ENCODE measurements around the gene SIL1. TPM values are rescaled to one million over a fixed set of nuclear protein-coding genes. Genes with fewer than 3 reads are reported as not detected.
"Not testable (repeated sequence)": the region's sequence is repeated elsewhere in the genome, so short reads cannot be mapped to it uniquely, and the experiment has no call there.

Gene SIL1
- total RNA-seq, 4 donors from 2014 or later = 17.4 to 122 (median 58.3) TPM

DNA sequence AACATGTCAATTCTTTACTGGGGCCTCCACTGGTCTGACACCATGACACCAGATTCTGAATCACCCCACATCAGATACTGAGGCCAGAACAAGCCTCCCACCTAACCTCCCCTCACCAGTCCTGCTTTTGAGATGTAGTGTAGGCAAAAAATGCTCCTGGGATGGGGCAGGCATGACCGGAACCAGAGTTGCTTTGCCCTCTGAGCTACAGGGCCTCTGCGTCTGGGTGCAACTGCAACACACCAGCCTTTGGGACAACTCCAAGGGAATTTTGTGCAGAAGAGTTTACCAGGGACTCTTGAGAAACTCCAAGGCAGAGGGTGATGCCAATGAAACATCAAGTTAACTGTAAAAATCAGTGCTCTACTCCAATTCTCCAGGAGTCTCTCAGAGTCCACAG, 79.4 kb downstream of the SIL1 start:
- Histone ChIP-seq H3K27ac (no peak overlapping the region), H3K4me3 (no peak overlapping the region), H3K36me3 (no peaks in the 10 kb centered on the region), H3K4me1 (no peaks in the 10 kb centered on the region), H3K27me3 (no peaks in the 10 kb centered on the region), H3K9me3 (no peaks in the 10 kb centered on the region)
- DNase-seq = no peak
- intact Hi-C loops (cut with DNase I; ENCODE audit: low total_unique reads) = no loop called here
- TF ChIP-seq POLR2A (IDR thresholded peaks at IDR 0.05) = no peak
- TF ChIP-seq, protein P1, sequence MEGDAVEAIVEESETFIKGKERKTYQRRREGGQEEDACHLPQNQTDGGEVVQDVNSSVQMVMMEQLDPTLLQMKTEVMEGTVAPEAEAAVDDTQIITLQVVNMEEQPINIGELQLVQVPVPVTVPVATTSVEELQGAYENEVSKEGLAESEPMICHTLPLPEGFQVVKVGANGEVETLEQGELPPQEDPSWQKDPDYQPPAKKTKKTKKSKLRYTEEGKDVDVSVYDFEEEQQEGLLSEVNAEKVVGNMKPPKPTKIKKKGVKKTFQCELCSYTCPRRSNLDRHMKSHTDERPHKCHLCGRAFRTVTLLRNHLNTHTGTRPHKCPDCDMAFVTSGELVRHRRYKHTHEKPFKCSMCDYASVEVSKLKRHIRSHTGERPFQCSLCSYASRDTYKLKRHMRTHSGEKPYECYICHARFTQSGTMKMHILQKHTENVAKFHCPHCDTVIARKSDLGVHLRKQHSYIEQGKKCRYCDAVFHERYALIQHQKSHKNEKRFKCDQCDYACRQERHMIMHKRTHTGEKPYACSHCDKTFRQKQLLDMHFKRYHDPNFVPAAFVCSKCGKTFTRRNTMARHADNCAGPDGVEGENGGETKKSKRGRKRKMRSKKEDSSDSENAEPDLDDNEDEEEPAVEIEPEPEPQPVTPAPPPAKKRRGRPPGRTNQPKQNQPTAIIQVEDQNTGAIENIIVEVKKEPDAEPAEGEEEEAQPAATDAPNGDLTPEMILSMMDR (IDR thresholded peaks at IDR 0.05) = no peak

DNA sequence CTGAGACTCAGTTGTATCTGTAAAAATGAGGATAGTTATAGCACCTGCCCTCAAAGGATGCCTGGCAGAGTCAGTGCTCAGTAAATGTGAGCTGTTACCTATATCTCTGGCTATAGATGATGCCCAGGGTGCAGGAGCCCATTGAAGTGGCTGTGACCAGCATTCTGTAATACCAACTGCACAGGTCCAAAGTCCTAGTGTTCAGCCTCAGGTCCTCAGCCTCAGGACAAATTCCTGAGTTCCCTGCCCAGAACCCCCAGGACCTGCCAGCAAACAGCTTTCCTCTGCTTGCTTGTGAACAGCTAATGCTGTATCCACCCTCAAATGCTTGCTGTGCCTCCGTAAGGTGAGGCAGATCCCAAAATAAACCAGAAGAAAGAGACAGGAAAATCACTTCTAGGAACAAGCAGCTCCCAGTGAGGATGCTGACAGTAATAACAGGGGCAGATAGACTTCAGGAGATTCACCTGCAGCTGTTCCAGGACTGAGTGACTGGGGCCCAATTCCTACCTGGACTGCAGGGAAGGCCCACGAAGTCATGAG, 80.8 kb downstream of the SIL1 start:
- H3K27me3 ChIP-seq = no peaks in the 10 kb centered on the region
- H3K27ac ChIP-seq = no peak overlapping the region
- intact Hi-C loops (cut with DNase I; ENCODE audit: low total_unique reads) = no loop called here
- no peak for TF ChIP-seq POLR2A (IDR thresholded peaks at IDR 0.05)
- TF ChIP-seq, protein P1 (IDR thresholded peaks at IDR 0.05) = no peak
- no peak for DNase-seq
- H3K36me3 ChIP-seq = no peaks in the 10 kb centered on the region
- no peaks in the 10 kb centered on the region for H3K4me1 ChIP-seq
- H3K4me3 ChIP-seq = no peak overlapping the region
- H3K9me3 ChIP-seq = no peaks in the 10 kb centered on the region

DNA sequence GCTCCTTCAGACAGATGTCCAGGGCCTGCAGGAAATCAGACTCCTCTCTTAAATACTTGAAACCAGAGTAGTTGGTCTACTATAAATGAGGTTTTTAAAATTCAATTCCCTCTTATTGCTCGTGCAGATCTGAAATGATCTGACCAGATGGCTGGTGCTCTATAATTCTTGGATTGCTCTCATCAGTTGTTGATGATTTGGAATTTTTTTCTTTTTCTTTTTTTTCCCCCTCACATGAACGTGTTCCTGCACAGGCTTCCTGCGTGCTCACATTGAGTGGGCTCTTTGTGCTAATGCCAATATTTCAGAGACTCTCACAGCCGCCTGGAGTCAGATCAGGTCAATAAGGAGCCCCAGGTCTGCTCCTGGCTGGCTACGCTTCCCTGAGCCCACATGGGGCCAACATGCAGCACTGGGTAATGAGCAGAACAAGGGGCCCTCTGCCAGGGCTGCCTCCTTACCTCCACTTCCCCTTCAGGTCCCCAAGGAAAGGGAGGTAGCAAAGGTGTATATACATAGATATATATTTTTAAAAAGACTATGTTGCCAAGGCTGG, 82.0 kb downstream of the SIL1 start:
- no peak overlapping the region for H3K27ac ChIP-seq
- intact Hi-C loops (cut with DNase I; ENCODE audit: low total_unique reads) = no loop called here
- TF ChIP-seq POLR2A (IDR thresholded peaks at IDR 0.05) = no peak
- TF ChIP-seq, protein P1 (IDR thresholded peaks at IDR 0.05) = no peak
- no peaks in the 10 kb centered on the region for H3K36me3 ChIP-seq
- H3K27me3 ChIP-seq = no peaks in the 10 kb centered on the region
- no peak overlapping the region for H3K4me3 ChIP-seq
- DNase-seq = no peak
- H3K4me1 ChIP-seq = no peaks in the 10 kb centered on the region
- H3K9me3 ChIP-seq = no peaks in the 10 kb centered on the region

DNA sequence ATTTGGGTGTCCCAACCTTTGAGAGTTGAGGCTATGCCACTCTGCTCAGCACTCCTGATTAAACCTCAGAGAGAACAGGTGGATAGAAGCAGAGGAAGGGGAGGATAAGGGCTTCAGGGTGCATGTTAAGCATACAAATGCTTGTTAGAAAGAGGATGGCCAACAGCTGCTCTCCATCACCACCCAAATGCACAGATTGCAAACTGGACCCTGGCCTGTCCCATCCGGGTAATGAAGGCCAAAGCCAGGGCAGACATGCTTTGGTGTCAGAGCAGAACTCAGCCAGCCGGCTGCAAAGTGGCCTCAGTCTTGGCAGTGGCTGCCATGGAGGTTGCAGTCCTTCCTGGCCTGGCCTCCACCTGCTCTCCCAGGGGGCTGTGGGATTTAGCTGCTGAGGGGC, 84.3 kb downstream of the SIL1 start:
- H3K27me3 ChIP-seq = no peaks in the 10 kb centered on the region
- TF ChIP-seq, protein P1 (IDR thresholded peaks at IDR 0.05) = no peak
- no peaks in the 10 kb centered on the region for H3K9me3 ChIP-seq
- H3K4me1 ChIP-seq = no peaks in the 10 kb centered on the region
- no peak overlapping the region for H3K4me3 ChIP-seq
- H3K27ac ChIP-seq = no peak overlapping the region
- intact Hi-C loops (cut with DNase I; ENCODE audit: low total_unique reads) = no loop called here
- H3K36me3 ChIP-seq = no peaks in the 10 kb centered on the region
- DNase-seq = no peak

DNA sequence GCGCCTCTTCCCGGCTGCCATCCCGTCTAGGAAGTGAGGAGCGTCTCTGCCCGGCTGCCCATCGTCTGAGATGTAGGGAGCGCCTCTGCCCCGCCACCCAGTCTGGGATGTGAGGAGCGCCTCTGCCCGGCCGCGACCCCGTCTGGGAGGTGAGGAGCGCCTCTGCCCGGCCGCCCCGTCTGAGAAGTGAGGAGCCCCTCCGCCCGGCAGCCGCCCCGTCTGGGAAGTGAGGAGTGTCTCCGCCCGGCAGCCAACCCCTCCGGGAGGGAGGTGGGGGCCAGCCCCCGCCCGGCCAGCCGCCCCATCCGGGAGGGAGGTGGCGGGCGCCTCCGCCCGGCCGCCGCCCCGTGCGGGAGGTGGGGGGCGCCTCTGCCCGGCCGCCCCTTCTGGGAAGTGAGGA, 85.8 kb downstream of the SIL1 start:
- H3K27ac ChIP-seq = not testable (repeated sequence)

More for the DNA sequence above, 85.8 kb downstream of the SIL1 start:
- H3K9me3 ChIP-seq; intact Hi-C loops (cut with DNase I; ENCODE audit: low total_unique reads); H3K4me1 ChIP-seq; H3K36me3 ChIP-seq; DNase-seq; H3K27me3 ChIP-seq; H3K4me3 ChIP-seq: not testable (repeated sequence)

Data from uterus (tissue), 4 donors.